GM23338 (cell line): ENCODE results near the gene HYAL4.

Source experiments
- CREB1 ChIP-seq: fragments of 250-450 bp; sonication (Bioruptor Pico); IDR thresholded peaks from 2 replicates; pipeline ENCODE4 v1.5.0; 2020; ENCODE audit warnings: low read depth, mild to moderate bottlenecking, moderate library complexity
- CTCF ChIP-seq, 2 experiments: fragments of 200-600 bp in 1 of 2; sonication (generic) in 1 of 2; conservative IDR thresholded peaks; 2 replicates each; pipeline versions ENCODE4 v1.5.1 to v1.6.1; 2016 to 2017; ENCODE audit warnings: antibody characterized with exemption in 2 of 2, low read depth in 2 of 2, mild to moderate bottlenecking in 2 of 2, moderate library complexity in 1 of 2
- EZH2 ChIP-seq: fragments of 200-600 bp; sonication (generic); IDR thresholded peaks from one replicate; pipeline ENCODE4 v1.8.0; 2017; ENCODE audit warnings: antibody characterized with exemption, mild to moderate bottlenecking, low read depth; ENCODE audit not compliant: unreplicated experiment
- EZH2phosphoT487 ChIP-seq: fragments of 200-600 bp; sonication (generic); IDR thresholded peaks from one replicate; pipeline ENCODE4 v1.8.1; 2018; ENCODE audit warnings: antibody characterized with exemption; ENCODE audit not compliant: unreplicated experiment
- JUNB ChIP-seq: IDR thresholded peaks from one replicate; pipeline ENCODE4 v1.6.1; 2016; ENCODE audit warnings: antibody characterized with exemption; ENCODE audit not compliant: unreplicated experiment
- NANOG ChIP-seq: IDR thresholded peaks from 2 replicates; pipeline ENCODE4 v1.6.1; 2016; ENCODE audit warnings: antibody characterized with exemption, borderline replicate concordance
- POLR2AphosphoS5 ChIP-seq: IDR thresholded peaks from 2 replicates; pipeline ENCODE4 v1.6.1; 2016; ENCODE audit warnings: antibody characterized with exemption, low read depth
- REST ChIP-seq: IDR thresholded peaks from one replicate; pipeline ENCODE4 v1.6.1; 2018; ENCODE audit warnings: antibody characterized with exemption; ENCODE audit not compliant: unreplicated experiment
- ZNF114 ChIP-seq: fragments of 250-450 bp; sonication (Bioruptor Pico); IDR thresholded peaks from 2 replicates; pipeline ENCODE4 v1.5.0; 2020; ENCODE audit warnings: mild to moderate bottlenecking, moderate library complexity
- TF ChIP-seq, protein P1 (sequence below): IDR thresholded peaks from 2 replicates; pipeline ENCODE4 v1.6.1; 2016; ENCODE audit warnings: antibody characterized with exemption
- TF ChIP-seq, protein P2 (sequence below): fragments of 250-450 bp; sonication (Bioruptor Pico); IDR thresholded peaks from 2 replicates; pipeline ENCODE4 v1.5.0; 2020; ENCODE audit warnings: mild to moderate bottlenecking, moderate library complexity

GRCh38 chr7:123821320-123821719 lies 23.6 kb upstream of the HYAL4 start:
- TF ChIP-seq REST: no peak
- TF ChIP-seq CTCF (conservative IDR thresholded peaks at IDR 0.05; ENCODE audit: low read depth in 2 of 2): no peak
- no peak for TF ChIP-seq EZH2phosphoT487
- TF ChIP-seq EZH2: no peak
- no peak for TF ChIP-seq POLR2AphosphoS5
- TF ChIP-seq CREB1: no peak
- no peak for TF ChIP-seq NANOG
- TF ChIP-seq JUNB: no peak
- TF ChIP-seq, protein P1, sequence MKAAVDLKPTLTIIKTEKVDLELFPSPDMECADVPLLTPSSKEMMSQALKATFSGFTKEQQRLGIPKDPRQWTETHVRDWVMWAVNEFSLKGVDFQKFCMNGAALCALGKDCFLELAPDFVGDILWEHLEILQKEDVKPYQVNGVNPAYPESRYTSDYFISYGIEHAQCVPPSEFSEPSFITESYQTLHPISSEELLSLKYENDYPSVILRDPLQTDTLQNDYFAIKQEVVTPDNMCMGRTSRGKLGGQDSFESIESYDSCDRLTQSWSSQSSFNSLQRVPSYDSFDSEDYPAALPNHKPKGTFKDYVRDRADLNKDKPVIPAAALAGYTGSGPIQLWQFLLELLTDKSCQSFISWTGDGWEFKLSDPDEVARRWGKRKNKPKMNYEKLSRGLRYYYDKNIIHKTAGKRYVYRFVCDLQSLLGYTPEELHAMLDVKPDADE: no peak
- TF ChIP-seq ZNF114: no peak
- TF ChIP-seq, protein P2, sequence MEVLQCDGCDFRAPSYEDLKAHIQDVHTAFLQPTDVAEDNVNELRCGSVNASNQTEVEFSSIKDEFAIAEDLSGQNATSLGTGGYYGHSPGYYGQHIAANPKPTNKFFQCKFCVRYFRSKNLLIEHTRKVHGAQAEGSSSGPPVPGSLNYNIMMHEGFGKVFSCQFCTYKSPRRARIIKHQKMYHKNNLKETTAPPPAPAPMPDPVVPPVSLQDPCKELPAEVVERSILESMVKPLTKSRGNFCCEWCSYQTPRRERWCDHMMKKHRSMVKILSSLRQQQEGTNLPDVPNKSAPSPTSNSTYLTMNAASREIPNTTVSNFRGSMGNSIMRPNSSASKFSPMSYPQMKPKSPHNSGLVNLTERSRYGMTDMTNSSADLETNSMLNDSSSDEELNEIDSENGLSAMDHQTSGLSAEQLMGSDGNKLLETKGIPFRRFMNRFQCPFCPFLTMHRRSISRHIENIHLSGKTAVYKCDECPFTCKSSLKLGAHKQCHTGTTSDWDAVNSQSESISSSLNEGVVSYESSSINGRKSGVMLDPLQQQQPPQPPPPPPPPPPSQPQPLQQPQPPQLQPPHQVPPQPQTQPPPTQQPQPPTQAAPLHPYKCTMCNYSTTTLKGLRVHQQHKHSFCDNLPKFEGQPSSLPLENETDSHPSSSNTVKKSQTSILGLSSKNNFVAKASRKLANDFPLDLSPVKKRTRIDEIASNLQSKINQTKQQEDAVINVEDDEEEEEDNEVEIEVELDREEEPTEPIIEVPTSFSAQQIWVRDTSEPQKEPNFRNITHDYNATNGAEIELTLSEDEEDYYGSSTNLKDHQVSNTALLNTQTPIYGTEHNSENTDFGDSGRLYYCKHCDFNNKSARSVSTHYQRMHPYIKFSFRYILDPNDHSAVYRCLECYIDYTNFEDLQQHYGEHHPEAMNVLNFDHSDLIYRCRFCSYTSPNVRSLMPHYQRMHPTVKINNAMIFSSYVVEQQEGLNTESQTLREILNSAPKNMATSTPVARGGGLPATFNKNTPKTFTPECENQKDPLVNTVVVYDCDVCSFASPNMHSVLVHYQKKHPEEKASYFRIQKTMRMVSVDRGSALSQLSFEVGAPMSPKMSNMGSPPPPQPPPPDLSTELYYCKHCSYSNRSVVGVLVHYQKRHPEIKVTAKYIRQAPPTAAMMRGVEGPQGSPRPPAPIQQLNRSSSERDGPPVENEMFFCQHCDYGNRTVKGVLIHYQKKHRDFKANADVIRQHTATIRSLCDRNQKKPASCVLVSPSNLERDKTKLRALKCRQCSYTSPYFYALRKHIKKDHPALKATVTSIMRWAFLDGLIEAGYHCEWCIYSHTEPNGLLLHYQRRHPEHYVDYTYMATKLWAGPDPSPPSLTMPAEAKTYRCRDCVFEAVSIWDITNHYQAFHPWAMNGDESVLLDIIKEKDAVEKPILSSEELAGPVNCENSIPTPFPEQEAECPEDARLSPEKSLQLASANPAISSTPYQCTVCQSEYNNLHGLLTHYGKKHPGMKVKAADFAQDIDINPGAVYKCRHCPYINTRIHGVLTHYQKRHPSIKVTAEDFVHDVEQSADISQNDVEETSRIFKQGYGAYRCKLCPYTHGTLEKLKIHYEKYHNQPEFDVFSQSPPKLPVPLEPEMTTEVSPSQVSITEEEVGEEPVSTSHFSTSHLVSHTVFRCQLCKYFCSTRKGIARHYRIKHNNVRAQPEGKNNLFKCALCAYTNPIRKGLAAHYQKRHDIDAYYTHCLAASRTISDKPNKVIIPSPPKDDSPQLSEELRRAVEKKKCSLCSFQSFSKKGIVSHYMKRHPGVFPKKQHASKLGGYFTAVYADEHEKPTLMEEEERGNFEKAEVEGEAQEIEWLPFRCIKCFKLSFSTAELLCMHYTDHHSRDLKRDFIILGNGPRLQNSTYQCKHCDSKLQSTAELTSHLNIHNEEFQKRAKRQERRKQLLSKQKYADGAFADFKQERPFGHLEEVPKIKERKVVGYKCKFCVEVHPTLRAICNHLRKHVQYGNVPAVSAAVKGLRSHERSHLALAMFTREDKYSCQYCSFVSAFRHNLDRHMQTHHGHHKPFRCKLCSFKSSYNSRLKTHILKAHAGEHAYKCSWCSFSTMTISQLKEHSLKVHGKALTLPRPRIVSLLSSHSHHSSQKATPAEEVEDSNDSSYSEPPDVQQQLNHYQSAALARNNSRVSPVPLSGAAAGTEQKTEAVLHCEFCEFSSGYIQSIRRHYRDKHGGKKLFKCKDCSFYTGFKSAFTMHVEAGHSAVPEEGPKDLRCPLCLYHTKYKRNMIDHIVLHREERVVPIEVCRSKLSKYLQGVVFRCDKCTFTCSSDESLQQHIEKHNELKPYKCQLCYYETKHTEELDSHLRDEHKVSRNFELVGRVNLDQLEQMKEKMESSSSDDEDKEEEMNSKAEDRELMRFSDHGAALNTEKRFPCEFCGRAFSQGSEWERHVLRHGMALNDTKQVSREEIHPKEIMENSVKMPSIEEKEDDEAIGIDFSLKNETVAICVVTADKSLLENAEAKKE (CRISPR knock-in tag): no peak
